Activated T-cell treated with anti-CD3 and anti-CD28 coated beads for 1 hour (primary cell): ENCODE data around the gene VIPR2.

Experiments used
- DNase-seq: peaks from one replicate; pipeline ENCODE4 v3.0.0-alpha.2; 2020; ENCODE audit warnings: low read depth

The VIPR2 gene

GRCh38 chr7:159066816-159067575, 77.7 kb downstream of the VIPR2 start:
- no peak for DNase-seq

- DNase-seq = no peak
Measured at GRCh38 chr7:159065852-159066480, 78.7 kb downstream of the VIPR2 start.

- DNase-seq = no peak
Measured at GRCh38 chr7:159064816-159065510, 79.7 kb downstream of the VIPR2 start.

GRCh38 chr7:159064121-159064815, 80.4 kb downstream of the VIPR2 start:
- DNase-seq = no peak

- DNase-seq = no peak
Measured at GRCh38 chr7:159063046-159063840, 81.4 kb downstream of the VIPR2 start.

GRCh38 chr7:159062569-159062968, 82.1 kb downstream of the VIPR2 start:
- DNase-seq = no peak

- DNase-seq = no peak
Measured at GRCh38 chr7:159061674-159062212, 82.9 kb downstream of the VIPR2 start.

GRCh38 chr7:159061209-159061608, 83.5 kb downstream of the VIPR2 start:
- DNase-seq = no peak

GRCh38 chr7:159060440-159060839, 84.2 kb downstream of the VIPR2 start:
- DNase-seq = no peak

GRCh38 chr7:159059629-159060028, 85.0 kb downstream of the VIPR2 start:
- no peak for DNase-seq

GRCh38 chr7:159057647-159058046, 87.0 kb downstream of the VIPR2 start:
- DNase-seq = no peak

GRCh38 chr7:159056737-159057136, 87.9 kb downstream of the VIPR2 start:
- no peak for DNase-seq

- DNase-seq = no peak
Measured at GRCh38 chr7:159051916-159052315, 92.8 kb downstream of the VIPR2 start.

GRCh38 chr7:159050704-159051103, 94.0 kb downstream of the VIPR2 start:
- no peak for DNase-seq

- DNase-seq = no peak
Measured at GRCh38 chr7:159049266-159050025, 95.2 kb downstream of the VIPR2 start.

- no peak for DNase-seq
Measured at GRCh38 chr7:159048656-159049055, 96.0 kb downstream of the VIPR2 start.

GRCh38 chr7:159047536-159047935, 97.1 kb downstream of the VIPR2 start:
- no peak for DNase-seq

GRCh38 chr7:159046300-159046699, 98.4 kb downstream of the VIPR2 start:
- DNase-seq = no peak

GRCh38 chr7:159045839-159046238, 98.8 kb downstream of the VIPR2 start:
- no peak for DNase-seq

- DNase-seq = no peak
Measured at GRCh38 chr7:159042581-159043101, 102.0 kb downstream of the VIPR2 start.
